Measurements from ENCODE around the gene DPP6. TPM values are rescaled to one million over a fixed set of nuclear protein-coding genes. Genes with fewer than 3 reads are reported as not detected.
A peak's percentile ranks its signal among the peaks of the same experiment; 100 is the strongest.

DPP6 gene
- polyA plus RNA-seq, 3 donors: 45.7 to 58.6 (median 46.8) TPM

- no peak for DNase-seq (ENCODE audit: low read depth in 3 of 3, low spot score in 2 of 3)
Observed at GRCh38 chr7:154204046-154204445, 151.8 kb downstream of the DPP6 start.

GRCh38 chr7:154212861-154213260, 160.7 kb downstream of the DPP6 start:
- no peak for DNase-seq (ENCODE audit: low read depth in 3 of 3, low spot score in 2 of 3)

GRCh38 chr7:154217688-154218340, 165.6 kb downstream of the DPP6 start:
- no peak for DNase-seq (ENCODE audit: low read depth in 3 of 3, low spot score in 2 of 3)

- peak; percentile 10 to 41 (median 29) for DNase-seq (ENCODE audit: low read depth in 3 of 3, low spot score in 2 of 3)
Observed at GRCh38 chr7:154231732-154232131, 179.5 kb downstream of the DPP6 start.

GRCh38 chr7:154232700-154233099, 180.5 kb downstream of the DPP6 start:
- no peak for DNase-seq (ENCODE audit: low read depth in 3 of 3, low spot score in 2 of 3)

GRCh38 chr7:154241988-154242387, 189.8 kb downstream of the DPP6 start:
- DNase-seq (ENCODE audit: low read depth in 3 of 3, low spot score in 2 of 3): no peak

- no peak for DNase-seq (ENCODE audit: low read depth in 3 of 3, low spot score in 2 of 3)
Observed at GRCh38 chr7:154242709-154243108, 190.5 kb downstream of the DPP6 start.

GRCh38 chr7:154252046-154252445, 199.8 kb downstream of the DPP6 start:
- DNase-seq (ENCODE audit: low read depth in 3 of 3, low spot score in 2 of 3): no peak

GRCh38 chr7:154253810-154254209, 201.6 kb downstream of the DPP6 start:
- DNase-seq (ENCODE audit: low read depth in 3 of 3, low spot score in 2 of 3): no peak

GRCh38 chr7:154255324-154255723, 203.1 kb downstream of the DPP6 start:
- DNase-seq (ENCODE audit: low read depth in 3 of 3, low spot score in 2 of 3): no peak

GRCh38 chr7:154256150-154256549, 204.0 kb downstream of the DPP6 start:
- no peak for DNase-seq (ENCODE audit: low read depth in 3 of 3, low spot score in 2 of 3)

- DNase-seq (ENCODE audit: low read depth in 3 of 3, low spot score in 2 of 3): no peak
Observed at GRCh38 chr7:154259396-154259795, 207.2 kb downstream of the DPP6 start.

- no peak for DNase-seq (ENCODE audit: low read depth in 3 of 3, low spot score in 2 of 3)
Observed at GRCh38 chr7:154287356-154287755, 235.2 kb downstream of the DPP6 start.

- DNase-seq (ENCODE audit: low read depth in 3 of 3, low spot score in 2 of 3): no peak
Observed at GRCh38 chr7:154289119-154289518, 236.9 kb downstream of the DPP6 start.

GRCh38 chr7:154296443-154296842, 244.2 kb downstream of the DPP6 start:
- no peak for DNase-seq (ENCODE audit: low read depth in 3 of 3, low spot score in 2 of 3)

GRCh38 chr7:154299736-154300135, 247.5 kb downstream of the DPP6 start:
- DNase-seq (ENCODE audit: low read depth in 3 of 3, low spot score in 2 of 3): no peak

- no peak for DNase-seq (ENCODE audit: low read depth in 3 of 3, low spot score in 2 of 3)
Observed at GRCh38 chr7:154302380-154302779, 250.2 kb downstream of the DPP6 start.

- no peak for DNase-seq (ENCODE audit: low read depth in 3 of 3, low spot score in 2 of 3)
Observed at GRCh38 chr7:154304231-154304630, 252.0 kb downstream of the DPP6 start.

GRCh38 chr7:154304740-154305700, 252.8 kb downstream of the DPP6 start:
- no peak for DNase-seq (ENCODE audit: low read depth in 3 of 3, low spot score in 2 of 3)

GRCh38 chr7:154306036-154306435, 253.8 kb downstream of the DPP6 start:
- no peak for DNase-seq (ENCODE audit: low read depth in 3 of 3, low spot score in 2 of 3)

GRCh38 chr7:154308928-154309327, 256.7 kb downstream of the DPP6 start:
- DNase-seq (ENCODE audit: low read depth in 3 of 3, low spot score in 2 of 3): no peak

- DNase-seq (ENCODE audit: low read depth in 3 of 3, low spot score in 2 of 3): no peak
Observed at GRCh38 chr7:154310114-154310513, 257.9 kb downstream of the DPP6 start.

Data from right renal cortex interstitium (tissue), 3 donors.